ENCODE results near the gene ACOXL. TPM values are rescaled to one million over a fixed set of nuclear protein-coding genes. Genes with fewer than 3 reads are reported as not detected.

Gene ACOXL
- total RNA-seq, 1 donor from 2014 or later = not detected

- Histone ChIP-seq H3K36me3 (ENCODE audit: control insufficient read depth in 3 of 3, insufficient read depth in 3 of 3, low read length in 3 of 3) (peaks cover 5 to 23% (median 14%) of the 10 kb centered on the region in 3 donors), H3K27ac (ENCODE audit: low read depth, low read length) (peak overlapping the region; percentile 88), H3K9me3 (ENCODE audit: control insufficient read depth in 3 of 3, low read length in 3 of 3) (no peaks in the 10 kb centered on the region), H3K4me1 (ENCODE audit: control insufficient read depth in 3 of 3, insufficient read depth in 3 of 3, low read length in 3 of 3) (peaks cover 28 to 42% (median 36%) of the 10 kb centered on the region in 3 donors), H3K27me3 (ENCODE audit: control insufficient read depth in 3 of 3, insufficient read depth in 3 of 3, low read length in 3 of 3) (peaks cover 0 to 19% (median 2%) of the 10 kb centered on the region in 3 donors), H3K9ac (ENCODE audit: low read depth in 1 of 3, low read length in 3 of 3) (peak overlapping the region; percentile 90 to 98 (median 90)), H3K4me3 (ENCODE audit: low read length in 3 of 3) (peak overlapping the region; percentile 80 to 96 (median 86))
Observed at GRCh38 chr2:111121028-111121827, 388.9 kb downstream of the ACOXL start.

GRCh38 chr2:111121828-111122630, 389.7 kb downstream of the ACOXL start:
- H3K9me3 ChIP-seq (ENCODE audit: control insufficient read depth in 3 of 3, low read length in 3 of 3) = no peaks in the 10 kb centered on the region
- peaks cover 24 to 38% (median 32%) of the 10 kb centered on the region in 3 donors for H3K4me1 ChIP-seq (ENCODE audit: control insufficient read depth in 3 of 3, insufficient read depth in 3 of 3, low read length in 3 of 3)
- H3K36me3 ChIP-seq (ENCODE audit: control insufficient read depth in 3 of 3, insufficient read depth in 3 of 3, low read length in 3 of 3) = peaks cover 5 to 25% (median 14%) of the 10 kb centered on the region in 3 donors
- peaks cover 0 to 19% (median 0%) of the 10 kb centered on the region in 3 donors for H3K27me3 ChIP-seq (ENCODE audit: control insufficient read depth in 3 of 3, insufficient read depth in 3 of 3, low read length in 3 of 3)
- peak overlapping the region; percentile 88 for H3K27ac ChIP-seq (ENCODE audit: low read depth, low read length)
- peak overlapping the region; percentile 80 to 96 (median 86) for H3K4me3 ChIP-seq (ENCODE audit: low read length in 3 of 3)
- H3K9ac ChIP-seq (ENCODE audit: low read depth in 1 of 3, low read length in 3 of 3) = peak overlapping the region; percentile 90 to 98 (median 90)

DNA sequence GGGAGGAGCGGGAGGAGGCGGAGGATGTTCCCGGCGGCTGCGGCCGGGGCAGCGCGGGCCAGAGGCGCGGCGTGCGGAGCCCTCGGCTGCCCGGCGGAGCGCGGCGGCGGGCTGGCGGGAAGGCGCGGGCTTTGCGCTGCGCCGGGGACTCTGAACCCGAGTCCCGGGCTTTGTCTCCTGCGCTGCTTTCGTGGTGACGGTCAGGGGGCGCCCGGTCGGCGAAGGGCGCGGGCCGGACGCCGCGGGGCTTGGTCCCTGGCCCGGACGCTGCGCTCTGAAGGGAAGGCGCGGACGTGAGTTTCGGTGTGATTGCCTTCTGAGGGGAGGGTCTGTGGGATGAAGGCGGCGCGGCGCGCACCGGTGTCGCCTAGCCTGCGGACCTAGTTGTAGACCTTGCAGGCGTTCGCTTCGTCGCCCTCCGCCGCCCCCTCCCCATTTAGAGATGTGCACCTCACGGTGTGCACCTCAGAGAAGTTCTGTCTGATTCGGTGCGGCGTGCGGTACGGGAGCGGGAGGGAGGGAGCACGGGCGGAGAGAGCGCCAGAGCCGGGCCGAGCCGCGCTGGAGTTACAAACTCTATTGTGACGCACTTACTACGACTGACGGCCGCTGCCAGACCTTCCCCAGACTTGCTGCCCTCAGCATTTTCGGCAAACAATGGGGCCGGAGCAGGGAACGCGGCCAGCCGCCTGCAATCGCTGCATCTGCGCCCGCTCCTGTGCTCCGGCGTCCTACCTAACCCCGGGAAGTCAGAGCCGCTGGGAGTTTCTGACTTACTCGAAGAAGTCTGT, 390.5 kb downstream of the ACOXL start:
- Histone ChIP-seq H3K9me3 (ENCODE audit: control insufficient read depth in 3 of 3, low read length in 3 of 3) (no peaks in the 10 kb centered on the region), H3K27me3 (ENCODE audit: control insufficient read depth in 3 of 3, insufficient read depth in 3 of 3, low read length in 3 of 3) (peaks cover 0 to 18% (median 0%) of the 10 kb centered on the region in 3 donors), H3K4me1 (ENCODE audit: control insufficient read depth in 3 of 3, insufficient read depth in 3 of 3, low read length in 3 of 3) (peaks cover 17 to 30% (median 24%) of the 10 kb centered on the region in 3 donors), H3K9ac (ENCODE audit: low read depth in 1 of 3, low read length in 3 of 3) (peak overlapping the region; percentile 83 to 96 (median 86)), H3K4me3 (ENCODE audit: low read length in 3 of 3) (peak overlapping the region; percentile 78 to 91 (median 80)), H3K27ac (ENCODE audit: low read depth, low read length) (peak overlapping the region; percentile 85), H3K36me3 (ENCODE audit: control insufficient read depth in 3 of 3, insufficient read depth in 3 of 3, low read length in 3 of 3) (peaks cover 5 to 27% (median 14%) of the 10 kb centered on the region in 3 donors)

DNA sequence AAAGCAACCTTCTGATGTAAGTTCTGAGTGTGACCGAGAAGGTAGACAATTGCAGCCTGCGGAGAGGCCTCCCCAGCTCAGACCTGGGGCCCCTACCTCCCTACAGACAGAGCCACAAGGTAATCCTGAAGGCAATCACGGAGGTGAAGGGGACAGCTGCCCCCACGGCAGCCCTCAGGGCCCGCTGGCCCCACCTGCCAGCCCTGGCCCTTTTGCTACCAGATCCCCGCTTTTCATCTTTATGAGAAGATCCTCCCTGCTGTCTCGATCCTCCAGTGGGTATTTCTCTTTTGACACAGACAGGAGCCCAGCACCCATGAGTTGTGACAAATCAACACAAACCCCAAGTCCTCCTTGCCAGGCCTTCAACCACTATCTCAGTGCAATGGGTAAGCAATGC, 391.4 kb downstream of the ACOXL start:
- Histone ChIP-seq H3K27ac (ENCODE audit: low read depth, low read length) (no peak overlapping the region), H3K9ac (ENCODE audit: low read depth in 1 of 3, low read length in 3 of 3) (no peak overlapping the region), H3K4me3 (ENCODE audit: low read length in 3 of 3) (peak overlapping the region in 1 of 3 donors; percentile 15), H3K36me3 (ENCODE audit: control insufficient read depth in 3 of 3, insufficient read depth in 3 of 3, low read length in 3 of 3) (peaks cover 5 to 27% (median 14%) of the 10 kb centered on the region in 3 donors), H3K27me3 (ENCODE audit: control insufficient read depth in 3 of 3, insufficient read depth in 3 of 3, low read length in 3 of 3) (peaks cover 0 to 10% (median 0%) of the 10 kb centered on the region in 3 donors), H3K9me3 (ENCODE audit: control insufficient read depth in 3 of 3, low read length in 3 of 3) (no peaks in the 10 kb centered on the region), H3K4me1 (ENCODE audit: control insufficient read depth in 3 of 3, insufficient read depth in 3 of 3, low read length in 3 of 3) (peaks cover 12 to 26% (median 17%) of the 10 kb centered on the region in 3 donors)

GRCh38 chr2:111126581-111126980, 394.2 kb downstream of the ACOXL start:
- H3K4me3 ChIP-seq (ENCODE audit: low read length in 3 of 3) = no peak overlapping the region
- H3K36me3 ChIP-seq (ENCODE audit: control insufficient read depth in 3 of 3, insufficient read depth in 3 of 3, low read length in 3 of 3) = peaks cover 5 to 30% (median 14%) of the 10 kb centered on the region in 3 donors

GRCh38 chr2:111127351-111127750, 395.0 kb downstream of the ACOXL start:
- no peaks in the 10 kb centered on the region for H3K27me3 ChIP-seq (ENCODE audit: control insufficient read depth in 3 of 3, insufficient read depth in 3 of 3, low read length in 3 of 3)
- no peak overlapping the region for H3K4me3 ChIP-seq (ENCODE audit: low read length in 3 of 3)
- H3K9me3 ChIP-seq (ENCODE audit: control insufficient read depth in 3 of 3, low read length in 3 of 3) = no peaks in the 10 kb centered on the region
- no peak overlapping the region for H3K27ac ChIP-seq (ENCODE audit: low read depth, low read length)
- peaks cover 5 to 33% (median 14%) of the 10 kb centered on the region in 3 donors for H3K36me3 ChIP-seq (ENCODE audit: control insufficient read depth in 3 of 3, insufficient read depth in 3 of 3, low read length in 3 of 3)
- no peak overlapping the region for H3K9ac ChIP-seq (ENCODE audit: low read depth in 1 of 3, low read length in 3 of 3)
- peaks cover 3 to 9% (median 5%) of the 10 kb centered on the region in 3 donors for H3K4me1 ChIP-seq (ENCODE audit: control insufficient read depth in 3 of 3, insufficient read depth in 3 of 3, low read length in 3 of 3)

More at GRCh38 chr2:111126581-111126980, 394.2 kb downstream of the ACOXL start:
- Histone ChIP-seq H3K9me3 (ENCODE audit: control insufficient read depth in 3 of 3, low read length in 3 of 3) (no peaks in the 10 kb centered on the region), H3K9ac (ENCODE audit: low read depth in 1 of 3, low read length in 3 of 3) (no peak overlapping the region), H3K27me3 (ENCODE audit: control insufficient read depth in 3 of 3, insufficient read depth in 3 of 3, low read length in 3 of 3) (no peaks in the 10 kb centered on the region), H3K4me1 (ENCODE audit: control insufficient read depth in 3 of 3, insufficient read depth in 3 of 3, low read length in 3 of 3) (peaks cover 9 to 15% (median 11%) of the 10 kb centered on the region in 3 donors), H3K27ac (ENCODE audit: low read depth, low read length) (no peak overlapping the region)

- Histone ChIP-seq H3K9ac (ENCODE audit: low read depth in 1 of 3, low read length in 3 of 3) (no peak overlapping the region), H3K27me3 (ENCODE audit: control insufficient read depth in 3 of 3, insufficient read depth in 3 of 3, low read length in 3 of 3) (no peaks in the 10 kb centered on the region), H3K4me3 (ENCODE audit: low read length in 3 of 3) (no peak overlapping the region), H3K36me3 (ENCODE audit: control insufficient read depth in 3 of 3, insufficient read depth in 3 of 3, low read length in 3 of 3) (peaks cover 5 to 33% (median 14%) of the 10 kb centered on the region in 3 donors), H3K9me3 (ENCODE audit: control insufficient read depth in 3 of 3, low read length in 3 of 3) (no peaks in the 10 kb centered on the region), H3K4me1 (ENCODE audit: control insufficient read depth in 3 of 3, insufficient read depth in 3 of 3, low read length in 3 of 3) (peaks cover 3 to 10% (median 5%) of the 10 kb centered on the region in 3 donors), H3K27ac (ENCODE audit: low read depth, low read length) (no peak overlapping the region)
Observed at GRCh38 chr2:111128096-111128495, 395.7 kb downstream of the ACOXL start.

- Histone ChIP-seq H3K27me3 (ENCODE audit: control insufficient read depth in 3 of 3, insufficient read depth in 3 of 3, low read length in 3 of 3) (no peaks in the 10 kb centered on the region), H3K4me1 (ENCODE audit: control insufficient read depth in 3 of 3, insufficient read depth in 3 of 3, low read length in 3 of 3) (peaks cover 16 to 26% (median 16%) of the 10 kb centered on the region in 3 donors), H3K9me3 (ENCODE audit: control insufficient read depth in 3 of 3, low read length in 3 of 3) (no peaks in the 10 kb centered on the region), H3K36me3 (ENCODE audit: control insufficient read depth in 3 of 3, insufficient read depth in 3 of 3, low read length in 3 of 3) (peaks cover 0 to 10% (median 0%) of the 10 kb centered on the region in 3 donors), H3K9ac (ENCODE audit: low read depth in 1 of 3, low read length in 3 of 3) (no peak overlapping the region), H3K27ac (ENCODE audit: low read depth, low read length) (no peak overlapping the region), H3K4me3 (ENCODE audit: low read length in 3 of 3) (no peak overlapping the region)
Observed at GRCh38 chr2:111133603-111134002, 401.2 kb downstream of the ACOXL start.

GRCh38 chr2:111134055-111134454, 401.7 kb downstream of the ACOXL start:
- Histone ChIP-seq H3K4me3 (ENCODE audit: low read length in 3 of 3) (no peak overlapping the region), H3K27me3 (ENCODE audit: control insufficient read depth in 3 of 3, insufficient read depth in 3 of 3, low read length in 3 of 3) (no peaks in the 10 kb centered on the region), H3K9me3 (ENCODE audit: control insufficient read depth in 3 of 3, low read length in 3 of 3) (no peaks in the 10 kb centered on the region), H3K9ac (ENCODE audit: low read depth in 1 of 3, low read length in 3 of 3) (no peak overlapping the region), H3K36me3 (ENCODE audit: control insufficient read depth in 3 of 3, insufficient read depth in 3 of 3, low read length in 3 of 3) (peaks cover 0 to 10% (median 0%) of the 10 kb centered on the region in 3 donors), H3K27ac (ENCODE audit: low read depth, low read length) (no peak overlapping the region), H3K4me1 (ENCODE audit: control insufficient read depth in 3 of 3, insufficient read depth in 3 of 3, low read length in 3 of 3) (peaks cover 20 to 29% (median 20%) of the 10 kb centered on the region in 3 donors)
